ENCODE measurements around the gene CYP27B1. TPM values are rescaled to one million over a fixed set of nuclear protein-coding genes. Genes with fewer than 3 reads are reported as not detected.
A peak's percentile ranks its signal among the peaks of the same experiment; 100 is the strongest.

Gene CYP27B1
- total RNA-seq, 4 donors from 2014 or later = 1.2 to 4.1 (median 2.0) TPM

DNA sequence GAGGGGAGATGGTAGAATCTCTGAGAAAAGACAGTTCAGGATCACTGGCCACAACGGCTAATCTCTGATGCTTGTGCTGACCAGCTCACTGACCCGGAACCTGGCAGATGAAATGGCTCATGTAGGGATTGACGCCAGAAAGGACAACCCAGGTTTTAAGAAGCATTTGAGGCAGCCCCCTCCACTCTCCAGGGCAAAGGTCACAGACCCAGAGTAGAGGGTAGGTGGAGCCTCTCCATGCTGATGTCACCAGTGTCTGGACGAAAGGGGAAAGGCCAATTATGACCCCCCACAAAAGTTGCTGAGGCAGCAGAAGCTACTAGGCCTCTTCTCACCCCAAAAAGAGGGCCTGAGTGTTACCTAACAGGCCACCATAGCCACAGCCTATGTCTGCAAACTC is 3.9 kb upstream of the CYP27B1 start:
- Histone ChIP-seq H3K27ac (no peak overlapping the region), H3K4me1 (peaks cover 37% of the 10 kb centered on the region), H3K36me3 (peaks cover 25% of the 10 kb centered on the region), H3K4me3 (no peak overlapping the region), H3K9me3 (no peaks in the 10 kb centered on the region), H3K27me3 (peaks cover 11% of the 10 kb centered on the region)
- WGBS = 93% methylated on average over 4 of the region's 4 CpGs
- no peak for TF ChIP-seq POLR2AphosphoS5 (IDR thresholded peaks at IDR 0.05)
- TF ChIP-seq, protein P1, sequence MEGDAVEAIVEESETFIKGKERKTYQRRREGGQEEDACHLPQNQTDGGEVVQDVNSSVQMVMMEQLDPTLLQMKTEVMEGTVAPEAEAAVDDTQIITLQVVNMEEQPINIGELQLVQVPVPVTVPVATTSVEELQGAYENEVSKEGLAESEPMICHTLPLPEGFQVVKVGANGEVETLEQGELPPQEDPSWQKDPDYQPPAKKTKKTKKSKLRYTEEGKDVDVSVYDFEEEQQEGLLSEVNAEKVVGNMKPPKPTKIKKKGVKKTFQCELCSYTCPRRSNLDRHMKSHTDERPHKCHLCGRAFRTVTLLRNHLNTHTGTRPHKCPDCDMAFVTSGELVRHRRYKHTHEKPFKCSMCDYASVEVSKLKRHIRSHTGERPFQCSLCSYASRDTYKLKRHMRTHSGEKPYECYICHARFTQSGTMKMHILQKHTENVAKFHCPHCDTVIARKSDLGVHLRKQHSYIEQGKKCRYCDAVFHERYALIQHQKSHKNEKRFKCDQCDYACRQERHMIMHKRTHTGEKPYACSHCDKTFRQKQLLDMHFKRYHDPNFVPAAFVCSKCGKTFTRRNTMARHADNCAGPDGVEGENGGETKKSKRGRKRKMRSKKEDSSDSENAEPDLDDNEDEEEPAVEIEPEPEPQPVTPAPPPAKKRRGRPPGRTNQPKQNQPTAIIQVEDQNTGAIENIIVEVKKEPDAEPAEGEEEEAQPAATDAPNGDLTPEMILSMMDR (IDR thresholded peaks at IDR 0.05) = no peak
- TF ChIP-seq POLR2A (IDR thresholded peaks at IDR 0.05) = no peak
- no peak for TF ChIP-seq EP300 (IDR thresholded peaks at IDR 0.05)
- DNase-seq (ENCODE audit: low spot score in 2 of 2) = no peak

DNA sequence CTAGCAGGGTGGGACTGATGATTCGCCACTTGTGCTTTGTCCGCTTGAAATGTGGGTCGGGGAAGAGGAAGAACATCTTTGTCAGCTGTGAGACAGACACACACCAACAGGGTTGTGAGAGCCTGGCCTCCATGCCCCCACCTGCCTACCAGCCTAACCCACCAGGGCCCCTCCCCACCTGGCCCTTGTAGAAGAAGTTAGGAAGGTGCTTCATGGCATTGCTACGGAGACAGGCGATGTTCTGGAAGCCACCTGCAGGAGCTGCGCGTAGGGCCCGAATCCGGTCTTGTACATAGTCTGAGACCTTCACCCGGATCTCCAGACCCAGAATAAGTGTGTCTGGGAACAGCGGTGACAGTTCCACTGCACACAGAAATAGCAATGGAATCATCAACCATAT is 2.7 kb upstream of the CYP27B1 start:
- TF ChIP-seq, protein P1 (IDR thresholded peaks at IDR 0.05) = no peak
- TF ChIP-seq EP300 (IDR thresholded peaks at IDR 0.05) (no peak), POLR2A (IDR thresholded peaks at IDR 0.05) (no peak), POLR2AphosphoS5 (IDR thresholded peaks at IDR 0.05) (no peak)
- WGBS = 96% methylated on average over 11 of the region's 11 CpGs
- Histone ChIP-seq H3K36me3 (peaks cover 25% of the 10 kb centered on the region), H3K27ac (no peak overlapping the region), H3K4me1 (peaks cover 48% of the 10 kb centered on the region), H3K27me3 (peaks cover 21% of the 10 kb centered on the region), H3K9me3 (no peaks in the 10 kb centered on the region), H3K4me3 (no peak overlapping the region)
- DNase-seq (ENCODE audit: low spot score in 2 of 2) = no peak

DNA sequence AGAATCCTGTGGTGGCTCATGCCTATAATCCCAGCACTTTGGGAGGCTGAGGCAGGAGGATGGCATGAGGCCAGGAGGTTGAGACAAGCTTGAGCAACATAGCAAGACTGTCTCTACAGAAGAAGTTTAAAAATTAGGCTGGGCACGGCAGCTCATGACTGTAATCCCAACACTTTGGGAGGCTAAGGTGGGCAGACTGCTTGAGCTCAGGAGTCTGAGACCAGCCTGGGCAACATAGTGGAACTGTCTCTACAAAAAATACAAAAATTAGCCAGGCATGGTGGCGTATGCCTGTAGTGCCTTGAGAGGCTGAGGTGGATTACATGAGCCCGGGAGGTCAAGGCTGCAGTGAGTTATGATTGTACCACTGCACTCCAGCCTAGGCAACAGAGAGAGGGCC is 998 bp upstream of the CYP27B1 start:
- Histone ChIP-seq H3K27me3 (peaks cover 37% of the 10 kb centered on the region), H3K4me3 (no peak overlapping the region), H3K4me1 (peaks cover 38% of the 10 kb centered on the region), H3K9me3 (no peaks in the 10 kb centered on the region), H3K27ac (no peak overlapping the region), H3K36me3 (peaks cover 25% of the 10 kb centered on the region)
- TF ChIP-seq POLR2A (IDR thresholded peaks at IDR 0.05) (no peak), EP300 (IDR thresholded peaks at IDR 0.05) (no peak), POLR2AphosphoS5 (IDR thresholded peaks at IDR 0.05) (no peak)
- TF ChIP-seq, protein P1 (IDR thresholded peaks at IDR 0.05) = no peak
- WGBS = 79% methylated on average over 3 of the region's 3 CpGs
- DNase-seq (ENCODE audit: low spot score in 2 of 2) = no peak

DNA sequence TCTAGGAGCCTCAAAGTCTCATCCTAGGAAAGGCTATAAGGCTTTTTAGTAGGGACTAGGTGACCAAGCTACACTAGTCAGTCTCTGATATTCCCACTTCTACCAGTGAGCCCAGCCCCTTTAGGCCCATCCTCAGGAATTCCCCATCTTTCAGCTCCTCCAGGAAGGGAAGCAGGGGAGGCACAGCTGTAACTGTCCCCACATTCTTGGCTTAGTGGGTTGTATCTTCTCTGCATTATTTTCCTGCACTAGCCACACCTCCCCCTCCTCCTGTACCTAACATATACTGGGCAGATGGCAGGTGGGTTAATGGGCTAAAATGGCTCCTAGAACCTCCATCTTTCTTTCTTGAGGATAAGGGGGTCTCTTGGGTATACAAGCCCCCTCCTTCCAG is 424 bp upstream of the CYP27B1 start:
- TF ChIP-seq POLR2A (IDR thresholded peaks at IDR 0.05) (no peak), EP300 (IDR thresholded peaks at IDR 0.05) (no peak), POLR2AphosphoS5 (IDR thresholded peaks at IDR 0.05) (no peak)
- TF ChIP-seq, protein P1 (IDR thresholded peaks at IDR 0.05) = no peak
- no peaks in the 10 kb centered on the region for H3K9me3 ChIP-seq
- peaks cover 37% of the 10 kb centered on the region for H3K27me3 ChIP-seq
- peaks cover 38% of the 10 kb centered on the region for H3K4me1 ChIP-seq
- no peak for DNase-seq (ENCODE audit: low spot score in 2 of 2)
- peaks cover 25% of the 10 kb centered on the region for H3K36me3 ChIP-seq
- no peak overlapping the region for H3K27ac ChIP-seq
- H3K4me3 ChIP-seq = no peak overlapping the region

DNA sequence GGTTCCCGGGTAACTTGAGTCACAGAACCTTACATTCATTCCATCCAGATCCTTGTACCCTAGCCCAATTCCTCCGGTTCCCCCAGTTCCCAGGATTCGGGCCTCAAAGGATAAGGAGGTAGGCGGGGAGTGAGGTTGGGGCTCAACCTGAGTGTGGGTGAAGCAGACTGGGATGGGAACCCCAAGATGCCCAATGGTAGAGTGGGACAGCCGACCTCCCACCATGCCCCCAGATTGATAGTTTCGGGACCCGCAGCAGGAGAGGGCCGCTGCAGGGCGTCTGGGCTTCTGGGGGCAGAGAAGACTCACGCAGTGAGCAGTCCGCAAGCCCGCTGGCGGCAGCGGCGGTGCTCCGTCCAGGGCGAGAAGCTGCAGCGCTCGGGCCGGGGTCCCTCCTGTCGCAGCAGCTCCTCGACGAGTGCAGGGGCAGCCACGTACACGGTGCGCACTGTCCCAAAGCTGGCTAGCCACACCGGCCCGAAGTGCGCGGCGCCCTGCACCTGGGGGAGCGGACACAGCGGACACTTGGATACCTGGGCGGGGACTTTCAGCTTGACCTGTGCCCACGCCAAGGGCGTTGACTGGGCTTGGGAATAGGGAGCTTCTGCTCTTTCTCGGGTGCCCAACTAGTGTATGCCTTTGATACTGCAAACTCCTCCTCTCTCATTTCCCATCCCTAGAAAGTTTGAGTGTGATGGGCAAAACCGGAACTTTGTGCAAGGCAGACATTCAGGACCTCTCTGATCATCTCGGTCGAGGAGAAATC is 997 bp downstream of the CYP27B1 start:
- H3K9me3 ChIP-seq = no peaks in the 10 kb centered on the region
- no peak overlapping the region for H3K27ac ChIP-seq
- H3K36me3 ChIP-seq = peaks cover 25% of the 10 kb centered on the region
- TF ChIP-seq, protein P1 (IDR thresholded peaks at IDR 0.05) = no peak
- TF ChIP-seq POLR2A (IDR thresholded peaks at IDR 0.05) (no peak), EP300 (IDR thresholded peaks at IDR 0.05) (no peak), POLR2AphosphoS5 (IDR thresholded peaks at IDR 0.05) (no peak)
- H3K4me3 ChIP-seq = peak overlapping the region; percentile 48
- DNase-seq (ENCODE audit: low spot score in 2 of 2) = no peak
- H3K27me3 ChIP-seq = peaks cover 37% of the 10 kb centered on the region
- 5% methylated on average over 8 of the region's 40 CpGs for WGBS
- H3K4me1 ChIP-seq = peaks cover 30% of the 10 kb centered on the region

Data from suprapubic skin (tissue), 4 donors.